Activated CD4-positive, alpha-beta T cell treated with anti-CD3 and anti-CD28 coated beads for 4 hours (primary cell): ENCODE measurements around the gene PYGB.
"Not testable (repeated sequence)": the region's sequence is repeated elsewhere in the genome, so short reads cannot be mapped to it uniquely, and the experiment has no call there.

Experiments
- DNase-seq, 2 donors: peaks; one replicate each; pipeline ENCODE4 v3.0.0-alpha.2; 2020

The PYGB gene

GRCh38 chr20:25316506-25317190, 68.8 kb downstream of the PYGB start:
- DNase-seq = no peak

DNA sequence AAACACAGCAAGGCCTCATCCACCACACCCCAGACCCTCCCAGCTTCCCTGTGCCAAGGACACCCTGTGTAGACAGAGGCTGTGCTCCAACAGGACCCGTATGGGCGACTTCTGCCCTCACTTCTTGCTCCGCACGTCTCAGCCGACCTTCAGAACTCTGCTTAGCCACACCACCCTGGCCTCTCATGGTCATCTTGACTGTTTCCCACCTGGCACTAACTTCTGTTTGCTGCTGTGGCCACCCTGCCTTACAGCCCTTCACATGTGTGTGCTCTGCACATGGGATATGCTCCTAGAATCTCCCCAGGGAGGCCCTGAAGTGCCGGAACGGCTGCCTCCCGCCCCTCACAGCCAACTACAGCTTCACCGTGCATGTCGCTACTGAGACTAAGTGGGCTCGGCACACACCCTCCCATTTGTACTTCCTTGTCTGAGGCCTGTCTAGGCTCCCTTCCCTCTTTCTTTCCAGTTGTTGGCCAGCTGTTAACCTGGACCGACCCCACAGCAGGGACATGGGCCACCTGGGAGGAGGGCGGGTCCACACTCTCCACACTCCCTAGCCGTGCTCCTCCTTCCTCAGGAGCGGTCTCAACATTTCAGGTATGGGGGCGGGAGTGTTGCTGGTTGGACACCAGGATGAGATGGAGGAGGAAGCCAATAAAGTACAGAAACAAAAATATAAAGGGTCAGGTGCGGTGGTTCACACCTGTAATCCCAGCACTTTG, 69.6 kb downstream of the PYGB start:
- DNase-seq = no peak

GRCh38 chr20:25318471-25319240, 70.8 kb downstream of the PYGB start:
- no peak for DNase-seq

GRCh38 chr20:25319241-25320034, 71.6 kb downstream of the PYGB start:
- DNase-seq = no peak

- no peak for DNase-seq
These were observed 72.3 kb downstream of the PYGB start for GRCh38 chr20:25320035-25320800.

DNA sequence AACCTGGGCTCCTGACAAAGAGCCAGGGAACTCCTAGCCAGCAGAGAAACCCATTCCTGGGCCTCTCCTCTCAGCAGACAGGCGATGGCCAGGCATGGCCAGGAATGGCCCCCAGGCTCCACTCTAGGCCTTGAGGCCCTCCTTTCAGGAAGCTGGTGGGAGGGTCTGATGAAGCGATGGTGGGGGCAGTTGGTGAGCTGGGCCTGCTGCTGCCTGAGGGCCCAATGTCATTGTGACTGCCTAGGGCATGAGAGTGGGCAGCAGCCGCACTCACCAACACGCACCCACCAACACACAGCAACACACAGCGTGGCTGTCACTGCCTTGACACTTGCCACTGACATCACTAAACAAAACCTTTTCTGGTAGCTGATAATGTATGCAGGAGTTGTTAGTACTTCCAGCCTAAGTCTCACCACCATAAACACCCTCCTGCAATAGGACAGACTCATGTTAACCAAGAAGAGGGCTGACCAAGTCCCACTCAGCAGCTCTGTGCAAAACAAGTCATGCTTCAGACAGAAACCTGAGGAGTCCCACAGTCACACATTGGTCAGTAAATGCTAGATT, 73.5 kb downstream of the PYGB start:
- DNase-seq = no peak

DNA sequence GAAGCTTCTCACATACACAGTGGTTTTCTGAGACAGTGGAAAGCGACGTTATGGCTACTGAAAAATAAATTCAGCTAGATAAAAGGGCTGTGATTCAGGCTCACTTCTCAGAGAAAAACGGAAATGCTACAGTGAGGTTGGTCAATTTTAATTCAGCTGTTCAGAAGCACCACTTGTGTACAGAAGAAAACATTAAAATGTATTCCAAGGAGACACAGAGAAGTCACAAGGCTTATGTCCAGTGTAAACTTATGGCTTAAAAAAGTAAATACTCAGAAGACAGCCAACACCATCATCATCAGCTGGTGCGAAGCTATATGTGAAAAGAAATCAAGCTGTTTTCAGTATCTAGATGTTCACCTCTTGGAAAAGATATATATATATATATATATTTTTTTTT, 74.1 kb downstream of the PYGB start:
- DNase-seq = no peak

DNA sequence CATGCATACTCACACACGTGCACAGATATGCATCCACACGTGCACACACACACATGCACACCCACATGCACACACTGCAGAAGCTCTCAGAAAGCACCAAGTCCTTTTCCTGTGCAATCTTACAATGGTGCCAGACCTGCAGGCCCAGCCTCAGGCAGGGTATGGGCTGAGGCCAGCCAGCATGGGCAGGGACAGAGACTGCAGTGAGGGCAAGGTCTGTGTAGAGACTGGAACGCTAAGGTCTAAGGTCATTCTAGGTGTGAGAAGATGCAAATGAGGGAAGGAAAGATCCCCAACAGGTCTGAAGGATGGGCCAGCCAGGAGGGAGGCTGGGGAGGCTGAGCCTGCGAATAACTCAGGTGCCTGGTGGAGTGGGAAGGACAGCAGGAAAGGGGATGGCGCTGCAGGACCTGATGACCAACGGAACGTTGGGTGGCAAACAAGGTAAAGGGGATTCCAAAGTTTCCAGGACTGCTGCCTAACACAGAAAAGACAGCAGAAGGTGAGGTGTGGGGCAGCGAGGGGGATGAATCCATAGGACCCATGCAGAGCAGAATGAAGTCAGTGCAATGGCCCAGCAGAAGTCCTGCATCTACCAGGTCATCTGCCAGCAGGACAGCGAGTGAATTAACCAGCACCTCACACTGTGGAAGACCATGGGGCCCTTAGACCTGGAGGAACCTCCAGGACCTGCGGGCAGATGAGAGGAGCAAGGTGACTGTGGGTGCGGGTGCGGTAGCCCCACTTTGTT, 75.8 kb downstream of the PYGB start:
- DNase-seq = no peak

- DNase-seq = no peak
These were observed 76.5 kb downstream of the PYGB start for GRCh38 chr20:25324412-25324811.

- no peak for DNase-seq
These were observed 77.2 kb downstream of the PYGB start for GRCh38 chr20:25325073-25325472.

GRCh38 chr20:25325997-25326396, 78.1 kb downstream of the PYGB start:
- DNase-seq = no peak

GRCh38 chr20:25327521-25328235, 79.8 kb downstream of the PYGB start:
- DNase-seq = no peak

GRCh38 chr20:25328954-25329498, 81.1 kb downstream of the PYGB start:
- no peak for DNase-seq

GRCh38 chr20:25334972-25335371, 87.1 kb downstream of the PYGB start:
- not testable (repeated sequence) for DNase-seq

DNA sequence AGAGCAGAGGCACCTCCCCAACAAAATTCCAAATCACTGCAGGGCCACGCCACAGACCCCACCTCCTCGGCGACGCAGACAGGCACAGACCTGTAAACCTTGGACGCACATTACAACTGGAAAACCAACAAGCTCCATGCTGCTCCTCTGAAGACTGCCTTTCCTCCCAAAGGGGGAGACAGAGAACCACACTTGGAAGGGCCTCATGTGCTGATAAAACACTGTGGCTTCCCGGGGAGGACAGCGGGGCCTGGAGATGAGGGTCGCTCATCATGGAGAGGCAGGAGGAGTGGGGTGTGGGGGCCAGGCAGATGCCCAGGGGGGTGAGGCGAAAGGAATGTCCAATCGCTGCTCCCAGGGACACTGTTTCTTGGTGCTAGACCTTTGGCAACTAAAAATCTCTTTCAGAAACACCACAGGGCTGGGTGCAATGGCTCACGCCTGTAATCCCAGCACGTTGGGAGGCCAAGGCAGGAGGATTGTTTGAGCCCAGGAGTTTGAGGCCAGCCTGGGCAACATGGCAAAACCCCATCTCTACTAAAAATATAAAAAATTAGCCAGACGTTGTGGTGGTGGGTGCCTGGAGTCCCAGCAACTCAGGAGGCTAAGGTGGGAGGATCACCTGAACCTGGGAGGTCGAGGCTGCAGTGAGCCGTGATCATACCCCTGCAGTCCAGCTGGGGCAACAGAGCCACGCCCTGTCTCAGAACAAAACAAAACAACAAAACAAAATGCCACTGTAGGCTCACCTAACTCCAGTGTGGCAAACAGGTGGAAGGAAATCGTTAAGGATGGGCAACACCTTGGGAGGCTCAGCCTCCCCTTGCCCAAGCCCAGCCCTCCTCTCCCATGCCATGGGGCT, 88.9 kb downstream of the PYGB start:
- no peak for DNase-seq

DNA sequence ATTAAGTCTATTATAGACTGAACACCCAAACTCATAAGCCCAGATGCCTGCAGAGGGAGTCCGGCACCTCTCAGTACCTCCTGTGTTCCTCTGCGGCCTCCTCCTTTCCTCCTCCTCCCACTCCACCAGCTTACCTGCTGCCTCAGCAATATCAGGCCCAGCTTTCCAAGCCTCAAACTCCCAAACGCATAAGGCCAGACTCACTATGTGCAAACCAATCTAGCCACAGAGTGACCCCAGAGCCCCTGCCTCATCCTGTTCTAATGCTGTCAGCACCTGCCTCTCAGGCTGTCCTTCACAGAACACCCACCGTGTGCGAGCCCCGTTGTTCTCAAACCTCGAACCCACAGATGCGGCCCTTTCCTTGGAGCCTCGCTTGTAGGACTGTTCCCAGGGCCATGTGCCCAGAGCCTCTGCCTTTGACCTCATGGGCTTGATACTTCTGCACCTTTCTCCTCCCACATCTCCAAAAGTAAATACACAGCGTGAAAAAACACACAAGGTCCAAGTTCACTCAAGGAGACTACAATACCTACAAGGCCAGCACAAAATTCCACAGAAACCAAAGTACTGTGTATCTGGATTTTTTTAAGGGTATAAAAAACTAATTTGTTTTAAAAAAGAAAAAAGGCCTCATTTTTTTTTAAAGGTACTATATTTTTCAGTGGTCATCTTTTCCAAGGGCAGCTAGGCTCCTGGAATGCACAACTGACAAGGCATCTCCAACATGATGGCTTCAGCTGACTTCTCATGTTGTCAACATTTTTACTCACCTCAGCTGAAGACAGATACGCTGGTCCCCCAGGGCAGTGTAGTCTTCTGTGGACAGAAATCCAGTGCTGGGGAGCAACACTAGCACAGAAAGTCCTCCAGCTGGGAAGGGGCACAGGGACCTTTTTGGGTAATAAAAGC, 90.5 kb downstream of the PYGB start:
- no peak for DNase-seq

DNA sequence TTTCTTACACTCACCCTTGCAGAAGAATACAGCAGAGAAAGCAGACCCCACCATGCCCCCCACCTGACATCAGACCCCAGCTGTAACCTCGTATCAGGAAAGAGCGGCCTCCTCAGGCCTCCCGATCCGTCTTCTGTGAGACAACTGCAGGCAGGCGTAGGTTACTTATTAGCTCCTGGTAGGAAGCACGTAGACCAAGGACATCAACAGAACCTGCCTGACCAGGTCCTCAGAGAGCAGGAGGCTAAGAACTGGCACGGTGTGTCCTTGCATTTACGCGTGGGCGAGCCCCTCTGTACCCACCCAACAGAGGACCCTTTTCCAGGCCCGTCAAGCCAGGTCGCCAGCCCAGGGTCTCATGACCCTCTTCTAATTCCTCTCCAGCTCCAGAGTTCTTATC, 91.7 kb downstream of the PYGB start:
- DNase-seq = no peak

DNA sequence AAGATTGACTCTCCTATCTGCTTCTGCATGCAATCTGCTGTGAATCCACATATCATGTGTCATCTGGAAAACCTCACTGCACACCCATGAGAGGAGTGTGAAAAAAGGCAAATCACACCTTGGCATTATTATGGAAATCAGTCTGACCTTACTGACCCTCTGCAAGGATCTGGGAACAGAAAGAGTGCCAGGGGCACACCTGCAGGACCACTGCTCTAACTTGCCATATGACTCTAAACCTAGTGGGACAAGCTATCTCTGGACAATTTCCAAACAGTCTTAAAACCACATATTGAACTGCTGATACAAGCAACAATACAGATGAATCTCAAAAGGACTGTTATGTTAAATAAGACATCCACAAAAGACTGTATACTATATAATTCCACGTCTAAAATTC, 92.5 kb downstream of the PYGB start:
- DNase-seq = no peak
